Kidney (tissue), 14 donors: Measurements from ENCODE around the gene ATP1B1. TPM values are rescaled to one million over a fixed set of nuclear protein-coding genes. Genes with fewer than 3 reads are reported as not detected.

Experiments
- DNase-seq, 5 donors: peaks; one replicate each; pipeline ENCODE4 v3.0.0-alpha.2; 2013 to 2020
- FAIRE-seq: peaks from 2 replicates; lab custom pipeline; 2012; peaks lifted over from hg19 to GRCh38; lab: Jason Lieb, UNC
- H3K27ac ChIP-seq, 2 donors: one replicate each; pipeline ENCODE4 v1.7.0; 2013; ENCODE audit warnings: low read depth in 2 of 2, low read length in 2 of 2, inconsistent platforms in 1 of 2
- H3K27me3 ChIP-seq: one replicate; pipeline ENCODE4 v1.7.1; 2013; ENCODE audit warnings: low read length, inconsistent platforms; ENCODE audit not compliant: control insufficient read depth, insufficient read depth
- H3K36me3 ChIP-seq, 3 donors: one replicate each; pipeline versions ENCODE4 v1.7.0 to v1.7.1; 2013; ENCODE audit warnings: low read length in 3 of 3, control low read depth in 1 of 3, inconsistent platforms in 1 of 3; ENCODE audit not compliant: insufficient read depth in 3 of 3, control insufficient read depth in 2 of 3
- H3K4me1 ChIP-seq, 3 donors: one replicate each; pipeline versions ENCODE4 v1.7.0 to v1.7.1; 2013; ENCODE audit warnings: low read length in 3 of 3, inconsistent platforms in 1 of 3, low read depth in 1 of 3; ENCODE audit not compliant: control insufficient read depth in 2 of 3, insufficient read depth in 2 of 3
- H3K4me3 ChIP-seq, 3 donors: one replicate each; pipeline versions ENCODE4 v1.7.0 to v1.8.1; 2013; ENCODE audit warnings: low read length in 3 of 3, control low read depth in 1 of 3, inconsistent platforms in 1 of 3
- H3K9ac ChIP-seq, 3 donors: one replicate each; pipeline versions ENCODE4 v1.7.0 to v1.7.1; 2013; ENCODE audit warnings: low read length in 3 of 3, control low read depth in 1 of 3, inconsistent platforms in 1 of 3
- H3K9me3 ChIP-seq, 3 donors: one replicate each; pipeline versions ENCODE4 v1.7.0 to v1.7.1; 2013; ENCODE audit warnings: low read length in 3 of 3, control low read depth in 1 of 3, inconsistent platforms in 1 of 3; ENCODE audit not compliant: control insufficient read depth in 2 of 3, insufficient read depth in 1 of 3
- intact Hi-C: fragments of 100-400 bp; cut with DNase I; formaldehyde crosslinking; loops from one replicate; pipeline ENCODE4 v1.11.1; 2022
- polyA plus RNA-seq: library from polyadenylated mRNA; stranded (reverse); fragments of 350-450 nt; fragmentation: Illumina TruSeq; extraction: RNeasy Lipid Tissue Mini Kit (QIAGEN cat#74804); gene quantifications from one replicate; pipeline ENCODE4 v1.2.3, GENCODE V29; 2014; ENCODE audit warnings: low read depth, low replicate concordance; ENCODE audit not compliant: insufficient read depth
- total RNA-seq: library from RNA; stranded (reverse); fragmentation: NEBNext Ultra II Directional; extraction: Animal tissue kit (Norgen Biotek cat#: 25700); gene quantifications from one replicate; pipeline ENCODE4 v1.2.1, GENCODE V29; 2021
- TF ChIP-seq, protein P1 (sequence below): IDR thresholded peaks from 3 replicates; pipeline ENCODE4 v1.5.1; 2012; ENCODE audit warnings: mild to moderate bottlenecking, moderate library complexity, borderline replicate concordance; ENCODE audit not compliant: insufficient read depth; ENCODE audit errors: extremely low read depth
- donor health status: control.
- donor health status: control.
- donor health status: control.
- donor health status: control.
- donor health status: control.
- donor health status: DM: yes; HTN: yes; CAD: no.
- donor health status: Normal renal cell carcinoma (clear cell type).

ATP1B1 gene
- total and polyA plus RNA-seq, 2 donors from 2014 or later, result 686 to 1,441 TPM

DNA sequence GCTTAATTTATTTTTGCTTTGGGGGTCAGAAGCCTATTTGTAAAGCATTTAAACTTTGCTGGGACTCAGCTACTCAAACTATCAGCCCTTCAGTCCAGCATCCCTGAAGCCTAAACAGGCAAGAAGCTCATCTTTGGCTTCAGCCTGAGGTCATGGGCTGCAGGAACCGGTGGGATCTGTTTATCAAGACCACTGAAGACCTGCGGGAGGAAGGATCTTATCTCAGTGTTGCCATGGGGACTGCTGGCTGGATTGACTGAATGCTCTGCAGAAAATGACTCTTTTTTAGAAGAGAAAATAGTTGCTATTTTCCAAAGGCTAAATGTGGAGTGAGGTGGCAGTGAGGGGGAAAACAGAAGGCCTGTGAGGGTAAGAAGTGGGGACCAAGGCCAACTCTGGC, 20.6 kb upstream of the ATP1B1 start:
- no peak for FAIRE-seq
- Histone ChIP-seq H3K27ac (no peak overlapping the region), H3K27me3 (no peaks in the 10 kb centered on the region)

DNA sequence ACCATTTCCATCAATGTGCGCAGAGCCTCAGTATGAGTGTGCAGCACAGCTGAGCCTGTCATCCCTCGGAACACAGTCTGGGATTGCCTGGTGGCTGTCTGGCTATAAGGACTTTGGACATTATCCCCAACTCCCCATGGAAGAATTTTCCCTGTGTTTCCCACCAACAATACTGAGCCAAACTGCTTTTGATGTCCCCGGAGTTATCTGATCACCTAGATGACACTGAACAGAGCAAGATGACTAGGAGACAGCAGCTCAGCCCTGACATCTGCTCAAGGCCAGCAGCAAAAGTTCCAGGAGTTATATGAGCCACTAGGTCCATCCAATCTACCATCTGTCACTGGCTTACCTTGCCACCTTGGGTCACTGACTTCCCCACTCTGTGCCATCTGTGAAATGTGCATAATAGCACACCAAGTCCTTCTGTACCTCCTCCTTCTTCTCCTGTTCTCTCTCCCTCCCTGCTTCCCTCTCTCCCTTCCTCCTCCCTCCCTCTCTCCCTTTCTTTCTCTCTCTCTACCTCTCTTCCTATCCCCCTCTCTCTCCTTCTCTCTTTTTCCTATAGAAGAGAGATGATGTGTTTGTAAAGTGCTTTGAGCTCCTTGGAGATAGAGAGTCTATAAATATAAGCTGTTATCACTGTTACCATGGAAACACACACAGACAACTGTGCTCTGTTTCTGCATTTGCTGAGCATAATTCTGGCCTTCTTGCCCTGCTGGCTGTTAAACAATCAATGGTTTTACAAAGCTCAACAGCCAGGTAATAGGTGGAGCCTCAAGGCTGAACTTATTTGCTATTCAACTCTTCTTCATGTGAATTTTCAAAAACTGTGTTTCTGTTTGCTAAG, 19.7 kb upstream of the ATP1B1 start:
- Histone ChIP-seq H3K36me3 (no peaks in the 10 kb centered on the region), H3K4me1 (no peaks in the 10 kb centered on the region), H3K9ac (no peak overlapping the region), H3K4me3 (no peak overlapping the region), H3K27me3 (no peaks in the 10 kb centered on the region), H3K27ac (no peak overlapping the region), H3K9me3 (no peaks in the 10 kb centered on the region)
- FAIRE-seq (no peak), DNase-seq (peak in 1 of 5 donors; percentile 26)
- TF ChIP-seq, protein P1, sequence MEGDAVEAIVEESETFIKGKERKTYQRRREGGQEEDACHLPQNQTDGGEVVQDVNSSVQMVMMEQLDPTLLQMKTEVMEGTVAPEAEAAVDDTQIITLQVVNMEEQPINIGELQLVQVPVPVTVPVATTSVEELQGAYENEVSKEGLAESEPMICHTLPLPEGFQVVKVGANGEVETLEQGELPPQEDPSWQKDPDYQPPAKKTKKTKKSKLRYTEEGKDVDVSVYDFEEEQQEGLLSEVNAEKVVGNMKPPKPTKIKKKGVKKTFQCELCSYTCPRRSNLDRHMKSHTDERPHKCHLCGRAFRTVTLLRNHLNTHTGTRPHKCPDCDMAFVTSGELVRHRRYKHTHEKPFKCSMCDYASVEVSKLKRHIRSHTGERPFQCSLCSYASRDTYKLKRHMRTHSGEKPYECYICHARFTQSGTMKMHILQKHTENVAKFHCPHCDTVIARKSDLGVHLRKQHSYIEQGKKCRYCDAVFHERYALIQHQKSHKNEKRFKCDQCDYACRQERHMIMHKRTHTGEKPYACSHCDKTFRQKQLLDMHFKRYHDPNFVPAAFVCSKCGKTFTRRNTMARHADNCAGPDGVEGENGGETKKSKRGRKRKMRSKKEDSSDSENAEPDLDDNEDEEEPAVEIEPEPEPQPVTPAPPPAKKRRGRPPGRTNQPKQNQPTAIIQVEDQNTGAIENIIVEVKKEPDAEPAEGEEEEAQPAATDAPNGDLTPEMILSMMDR, result no peak
- intact Hi-C loops, result no loop called here

More for the DNA sequence above, 20.6 kb upstream of the ATP1B1 start:
- H3K9me3 ChIP-seq, result no peaks in the 10 kb centered on the region
- H3K9ac ChIP-seq, result no peak overlapping the region
- H3K4me3 ChIP-seq, result no peak overlapping the region
- TF ChIP-seq, protein P1, result no peak
- no peaks in the 10 kb centered on the region for H3K36me3 ChIP-seq
- H3K4me1 ChIP-seq, result no peaks in the 10 kb centered on the region
- intact Hi-C loops, result no loop called here
- DNase-seq, result no peak

DNA sequence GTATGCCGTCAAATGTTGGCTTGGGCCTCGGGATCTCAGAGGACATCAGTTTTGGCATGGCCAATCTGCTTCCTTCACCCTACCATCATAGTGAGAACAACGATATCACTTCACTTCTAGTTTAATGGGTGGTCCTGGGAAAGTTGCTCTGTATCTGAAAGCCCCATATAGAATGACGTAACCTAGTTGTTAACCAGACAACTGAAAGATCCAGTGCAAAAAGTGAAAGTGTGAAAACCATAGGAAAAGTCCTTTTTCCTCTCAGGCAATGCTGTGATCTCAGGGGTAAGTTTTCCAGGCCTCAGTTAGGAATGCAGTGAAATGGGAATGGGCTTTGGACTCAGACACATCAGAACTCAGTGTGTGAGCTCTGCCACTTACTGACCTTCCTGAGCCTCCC, 18.6 kb upstream of the ATP1B1 start:
- intact Hi-C loops, result no loop called here
- no peaks in the 10 kb centered on the region for H3K27me3 ChIP-seq
- FAIRE-seq (no peak), DNase-seq (no peak)
- H3K27ac ChIP-seq, result no peak overlapping the region
- TF ChIP-seq, protein P1, result no peak
- no peaks in the 10 kb centered on the region for H3K9me3 ChIP-seq
- no peaks in the 10 kb centered on the region for H3K4me1 ChIP-seq
- no peak overlapping the region for H3K9ac ChIP-seq
- no peaks in the 10 kb centered on the region for H3K36me3 ChIP-seq
- H3K4me3 ChIP-seq, result no peak overlapping the region
